Osteoblast (primary cell): ENCODE data around the gene ZCCHC9. TPM values are rescaled to one million over a fixed set of nuclear protein-coding genes. Genes with fewer than 3 reads are reported as not detected.
"Not testable (repeated sequence)": the region's sequence is repeated elsewhere in the genome, so short reads cannot be mapped to it uniquely, and the experiment has no call there.

Experiments
- DNase-seq: peaks from one replicate; pipeline ENCODE4 v3.0.0; 2011; ENCODE audit warnings: low spot score, mixed read lengths; ENCODE audit not compliant: insufficient read length; ENCODE audit errors: missing footprints
- H2AFZ ChIP-seq: 2 replicates; pipeline ENCODE4 v1.6.0; 2011; ENCODE audit warnings: mild to moderate bottlenecking, low read length
- H3K27ac ChIP-seq: 2 replicates; pipeline ENCODE4 v1.5.1; 2011; ENCODE audit warnings: mild to moderate bottlenecking, low read depth, low read length, moderate library complexity
- H3K27me3 ChIP-seq: 2 replicates; pipeline ENCODE4 v1.6.0; 2012; ENCODE audit warnings: mild to moderate bottlenecking, control low read depth, inconsistent platforms, low read length, moderate library complexity; ENCODE audit not compliant: insufficient read depth
- H3K36me3 ChIP-seq: 2 replicates; pipeline ENCODE4 v1.5.1; 2011; ENCODE audit warnings: mild to moderate bottlenecking, low read length, control low read depth, moderate library complexity; ENCODE audit not compliant: insufficient read depth
- H3K4me1 ChIP-seq: 2 replicates; pipeline ENCODE4 v1.5.1; 2011; ENCODE audit warnings: mild to moderate bottlenecking, low read length, control low read depth, moderate library complexity; ENCODE audit not compliant: insufficient read depth
- H3K4me2 ChIP-seq: 2 replicates; pipeline ENCODE4 v1.6.0; 2011; ENCODE audit warnings: mild to moderate bottlenecking, low read length; ENCODE audit not compliant: insufficient read depth
- H3K4me3 ChIP-seq: fragments of 200-600 bp; sonication (generic); 3 replicates; pipeline ENCODE4 v1.5.1; 2012; ENCODE audit warnings: mild to moderate bottlenecking, low read length, inconsistent platforms; ENCODE audit not compliant: insufficient read depth
- H3K79me2 ChIP-seq: 2 replicates; pipeline ENCODE4 v1.6.0; 2012; ENCODE audit warnings: mild to moderate bottlenecking, low read length, control low read depth, inconsistent platforms; ENCODE audit not compliant: insufficient read depth
- H3K9me3 ChIP-seq: 2 replicates; pipeline ENCODE4 v1.5.1; 2011; ENCODE audit warnings: low read depth, low read length, control low read depth
- H4K20me1 ChIP-seq: 2 replicates; pipeline ENCODE4 v1.6.0; 2012; ENCODE audit warnings: mild to moderate bottlenecking, low read length, control low read depth; ENCODE audit not compliant: insufficient read depth
- total RNA-seq: library from RNA; depleted of rRNA; stranded (reverse); fragments of >200 nt; gene quantifications from 2 replicates; pipeline ENCODE4 v1.2.3, GENCODE V29; 2012
- TF ChIP-seq, protein P1 (sequence below): IDR thresholded peaks from 2 replicates; pipeline ENCODE4 v1.5.1; 2011; ENCODE audit warnings: mild to moderate bottlenecking, low read depth, low read length, moderate library complexity; ENCODE audit errors: extremely low read depth

ZCCHC9 gene
- total RNA-seq, 1 donor: 22.1 TPM

GRCh38 chr5:81286059-81286617 lies 15.2 kb upstream of the ZCCHC9 start:
- H2AFZ ChIP-seq: no peak overlapping the region
- TF ChIP-seq, protein P1, sequence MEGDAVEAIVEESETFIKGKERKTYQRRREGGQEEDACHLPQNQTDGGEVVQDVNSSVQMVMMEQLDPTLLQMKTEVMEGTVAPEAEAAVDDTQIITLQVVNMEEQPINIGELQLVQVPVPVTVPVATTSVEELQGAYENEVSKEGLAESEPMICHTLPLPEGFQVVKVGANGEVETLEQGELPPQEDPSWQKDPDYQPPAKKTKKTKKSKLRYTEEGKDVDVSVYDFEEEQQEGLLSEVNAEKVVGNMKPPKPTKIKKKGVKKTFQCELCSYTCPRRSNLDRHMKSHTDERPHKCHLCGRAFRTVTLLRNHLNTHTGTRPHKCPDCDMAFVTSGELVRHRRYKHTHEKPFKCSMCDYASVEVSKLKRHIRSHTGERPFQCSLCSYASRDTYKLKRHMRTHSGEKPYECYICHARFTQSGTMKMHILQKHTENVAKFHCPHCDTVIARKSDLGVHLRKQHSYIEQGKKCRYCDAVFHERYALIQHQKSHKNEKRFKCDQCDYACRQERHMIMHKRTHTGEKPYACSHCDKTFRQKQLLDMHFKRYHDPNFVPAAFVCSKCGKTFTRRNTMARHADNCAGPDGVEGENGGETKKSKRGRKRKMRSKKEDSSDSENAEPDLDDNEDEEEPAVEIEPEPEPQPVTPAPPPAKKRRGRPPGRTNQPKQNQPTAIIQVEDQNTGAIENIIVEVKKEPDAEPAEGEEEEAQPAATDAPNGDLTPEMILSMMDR: no peak

DNA sequence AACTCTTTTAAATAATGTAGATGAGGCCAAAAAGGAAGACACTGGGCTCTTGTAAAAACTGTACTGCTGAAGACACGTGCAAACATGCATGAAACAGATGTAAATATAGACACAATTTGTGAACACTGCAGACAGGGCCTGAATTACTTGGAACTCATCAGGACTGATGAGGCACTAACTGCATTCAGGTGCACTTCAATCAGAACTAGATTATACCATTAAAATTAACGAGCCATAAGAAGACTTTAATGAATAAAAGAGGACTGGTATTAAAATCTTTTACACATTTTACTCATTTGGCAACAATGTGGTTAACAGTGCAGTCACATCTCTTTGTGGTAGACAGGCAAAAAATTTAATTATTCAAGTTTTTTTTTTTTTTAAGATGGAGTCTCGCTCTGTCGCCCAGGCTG lies 13.4 kb upstream of the ZCCHC9 start:
- TF ChIP-seq, protein P1: no peak
- Histone ChIP-seq H3K4me2 (no peak overlapping the region), H3K4me1 (no peaks in the 10 kb centered on the region), H4K20me1 (no peaks in the 10 kb centered on the region), H3K36me3 (no peaks in the 10 kb centered on the region), H2AFZ (no peak overlapping the region), H3K9me3 (no peaks in the 10 kb centered on the region), H3K79me2 (peaks cover 34% of the 10 kb centered on the region), H3K27me3 (no peaks in the 10 kb centered on the region), H3K4me3 (no peak overlapping the region), H3K27ac (no peak overlapping the region)
- peak; percentile 39 for DNase-seq

More at GRCh38 chr5:81286059-81286617, 15.2 kb upstream of the ZCCHC9 start:
- H3K79me2 ChIP-seq: peaks cover 19% of the 10 kb centered on the region
- DNase-seq: no peak
- H3K4me2 ChIP-seq: no peak overlapping the region
- H3K27ac ChIP-seq: no peak overlapping the region
- H3K27me3 ChIP-seq: no peaks in the 10 kb centered on the region
- no peaks in the 10 kb centered on the region for H3K4me1 ChIP-seq
- no peaks in the 10 kb centered on the region for H3K9me3 ChIP-seq
- H3K4me3 ChIP-seq: no peak overlapping the region
- H4K20me1 ChIP-seq: no peaks in the 10 kb centered on the region
- no peaks in the 10 kb centered on the region for H3K36me3 ChIP-seq

GRCh38 chr5:81290146-81290545 lies 11.2 kb upstream of the ZCCHC9 start:
- DNase-seq: no peak
- Histone ChIP-seq H3K79me2 (peaks cover 47% of the 10 kb centered on the region), H3K9me3 (no peaks in the 10 kb centered on the region), H3K27ac (no peak overlapping the region), H3K4me1 (no peaks in the 10 kb centered on the region), H2AFZ (no peak overlapping the region), H3K4me3 (no peak overlapping the region), H3K27me3 (no peaks in the 10 kb centered on the region), H3K36me3 (no peaks in the 10 kb centered on the region), H3K4me2 (no peak overlapping the region), H4K20me1 (no peaks in the 10 kb centered on the region)
- TF ChIP-seq, protein P1: no peak

DNA sequence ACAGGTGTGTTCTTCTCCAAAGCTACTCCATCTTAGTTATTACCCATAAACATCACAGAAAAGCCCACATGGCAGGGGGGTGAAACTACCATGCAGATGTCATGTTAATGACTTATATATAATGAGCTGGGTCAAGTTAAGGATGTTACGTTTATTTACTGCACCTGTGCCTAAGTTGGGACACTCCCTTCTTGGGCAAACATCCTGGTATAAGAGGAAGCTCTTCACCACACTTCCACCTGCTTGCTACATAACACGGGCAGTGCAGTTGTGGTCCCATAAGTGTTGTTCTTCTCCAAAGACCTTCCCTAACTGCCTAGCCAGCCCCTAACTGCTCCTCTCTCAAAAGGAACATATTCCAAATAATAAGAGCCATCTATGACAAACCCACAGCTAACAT lies 9.3 kb upstream of the ZCCHC9 start:
- H3K4me1 ChIP-seq: no peaks in the 10 kb centered on the region
- no peak overlapping the region for H3K4me3 ChIP-seq
- no peaks in the 10 kb centered on the region for H3K36me3 ChIP-seq
- peaks cover 48% of the 10 kb centered on the region for H3K79me2 ChIP-seq
- no peaks in the 10 kb centered on the region for H3K27me3 ChIP-seq
- H2AFZ ChIP-seq: no peak overlapping the region
- no peaks in the 10 kb centered on the region for H4K20me1 ChIP-seq
- no peak overlapping the region for H3K27ac ChIP-seq
- TF ChIP-seq, protein P1: no peak
- no peaks in the 10 kb centered on the region for H3K9me3 ChIP-seq
- DNase-seq: no peak
- no peak overlapping the region for H3K4me2 ChIP-seq

DNA sequence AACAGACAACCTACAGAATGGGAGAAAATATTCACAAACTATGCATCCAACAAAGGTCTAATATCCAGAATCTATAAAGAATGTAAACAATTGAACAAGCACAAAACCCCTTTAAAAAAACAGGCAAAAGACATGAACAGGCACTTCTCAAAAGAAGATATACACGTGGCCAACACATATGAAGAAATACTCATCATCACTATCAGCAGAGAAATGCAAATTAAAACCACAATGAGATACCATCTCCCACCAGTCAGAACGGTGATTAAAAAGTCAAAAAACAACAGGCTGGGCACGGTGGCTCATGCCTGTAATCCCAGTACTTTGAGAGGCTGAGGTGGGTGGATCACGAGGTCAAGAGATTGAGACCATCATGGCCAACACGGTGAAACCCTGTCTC lies 7.4 kb upstream of the ZCCHC9 start:
- not testable (repeated sequence) for H3K36me3 ChIP-seq, H3K27ac ChIP-seq, H4K20me1 ChIP-seq, H3K9me3 ChIP-seq, H2AFZ ChIP-seq, H3K4me3 ChIP-seq, DNase-seq, H3K4me2 ChIP-seq, H3K4me1 ChIP-seq, H3K27me3 ChIP-seq
- H3K79me2 ChIP-seq: peaks cover 48% of the 10 kb centered on the region
